Thoracic aorta (tissue), 2 donors: ENCODE results near the gene IL17RC. TPM values are rescaled to one million over a fixed set of nuclear protein-coding genes. Genes with fewer than 3 reads are reported as not detected.

Experiments
- ATAC-seq: fragments of 150-250 bp; one replicate; pipeline ENCODE4 v1.8.0; 2017; ENCODE audit warnings: low read depth; ENCODE audit not compliant: insufficient number of reproducible peaks, low FRiP score
- DNase-seq: peaks from one replicate; pipeline ENCODE4 v3.0.0-alpha.2; 2020; ENCODE audit warnings: low spot score
- H3K27ac ChIP-seq, 2 donors: fragments of 200-600 bp; sonication (generic); 1 replicate in 1 of 2; 2 replicates in 1 of 2; pipeline ENCODE4 v1.5.1; 2016; ENCODE audit warnings: mild to moderate bottlenecking in 2 of 2, moderate library complexity in 2 of 2
- H3K27me3 ChIP-seq: fragments of 200-600 bp; sonication (generic); replicated peaks from 2 replicates; pipeline ENCODE4 v1.6.0; 2016; ENCODE audit warnings: mild to moderate bottlenecking; ENCODE audit not compliant: insufficient read depth
- H3K36me3 ChIP-seq: fragments of 200-600 bp; sonication (generic); one replicate; pipeline ENCODE4 v1.5.1; 2016
- H3K4me1 ChIP-seq, 2 donors: fragments of 200-600 bp; sonication (generic); 1 replicate in 1 of 2; 2 replicates in 1 of 2; pipeline versions ENCODE4 v1.5.1 to v1.6.0; 2016; ENCODE audit warnings: low read depth in 2 of 2, mild to moderate bottlenecking in 1 of 2; ENCODE audit not compliant: control insufficient read depth in 1 of 2
- H3K4me3 ChIP-seq: fragments of 200-600 bp; sonication (generic); 2 replicates; pipeline ENCODE4 v1.5.1; 2016; ENCODE audit warnings: mild to moderate bottlenecking
- H3K9me3 ChIP-seq: fragments of 200-600 bp; sonication (generic); 2 replicates; pipeline ENCODE4 v1.5.1; 2016
- total RNA-seq, 2 donors: library from RNA; depleted of rRNA; stranded (reverse); fragments of >200 nt; gene quantifications; one replicate each; pipeline versions ENCODE4 v1.1.0 to v1.2.3, GENCODE V29; 2016
- TF ChIP-seq, protein P1 (sequence below): fragments of 200-600 bp; sonication (generic); IDR thresholded peaks from one replicate; pipeline ENCODE4 v1.5.1; 2019; ENCODE audit warnings: antibody characterized with exemption

Gene IL17RC
- total RNA-seq, 2 donors from 2014 or later: 52.2 to 59.4 TPM

DNA sequence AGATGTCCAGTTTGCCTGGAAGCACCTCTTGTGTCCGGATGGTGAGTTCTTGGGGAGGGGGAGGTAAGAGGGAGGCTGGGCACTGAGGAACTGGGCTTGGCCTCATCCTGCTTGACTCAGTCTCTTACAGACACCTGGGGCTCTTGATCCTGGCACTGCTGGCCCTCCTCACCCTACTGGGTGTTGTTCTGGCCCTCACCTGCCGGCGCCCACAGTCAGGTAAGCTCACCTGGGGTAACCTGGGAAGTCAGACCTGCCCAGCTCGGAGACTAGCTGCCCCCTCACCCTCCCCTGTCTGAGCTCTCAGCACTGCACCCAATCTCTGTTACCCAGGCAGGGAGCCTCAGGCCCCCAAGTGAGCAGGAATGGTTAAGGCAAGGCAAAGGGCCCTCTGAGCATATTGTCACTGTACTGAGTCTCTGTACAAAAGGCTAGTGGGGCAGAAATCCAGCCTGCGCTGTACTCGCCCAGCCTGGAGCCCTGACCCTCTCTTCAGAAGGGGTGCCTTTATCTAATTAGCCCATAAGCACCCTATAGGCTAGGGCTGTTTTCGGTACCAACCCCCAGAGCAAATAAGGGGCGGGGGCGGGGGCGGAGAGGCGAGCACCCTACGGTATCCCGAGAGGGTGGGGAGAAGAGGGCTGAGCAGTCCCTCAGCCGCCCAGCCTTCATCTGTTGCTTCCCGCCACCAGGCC, 2.2 kb upstream of the IL17RC start:
- H3K27me3 ChIP-seq: no peaks in the 10 kb centered on the region
- peak overlapping the region; percentile 91 to 95 for H3K27ac ChIP-seq
- no peaks in the 10 kb centered on the region for H3K9me3 ChIP-seq
- H3K36me3 ChIP-seq: no peaks in the 10 kb centered on the region
- peaks cover 29 to 38% of the 10 kb centered on the region in 2 donors for H3K4me1 ChIP-seq
- ATAC-seq: no peak
- H3K4me3 ChIP-seq: peak overlapping the region; percentile 89
- no peak for DNase-seq
- TF ChIP-seq, protein P1, sequence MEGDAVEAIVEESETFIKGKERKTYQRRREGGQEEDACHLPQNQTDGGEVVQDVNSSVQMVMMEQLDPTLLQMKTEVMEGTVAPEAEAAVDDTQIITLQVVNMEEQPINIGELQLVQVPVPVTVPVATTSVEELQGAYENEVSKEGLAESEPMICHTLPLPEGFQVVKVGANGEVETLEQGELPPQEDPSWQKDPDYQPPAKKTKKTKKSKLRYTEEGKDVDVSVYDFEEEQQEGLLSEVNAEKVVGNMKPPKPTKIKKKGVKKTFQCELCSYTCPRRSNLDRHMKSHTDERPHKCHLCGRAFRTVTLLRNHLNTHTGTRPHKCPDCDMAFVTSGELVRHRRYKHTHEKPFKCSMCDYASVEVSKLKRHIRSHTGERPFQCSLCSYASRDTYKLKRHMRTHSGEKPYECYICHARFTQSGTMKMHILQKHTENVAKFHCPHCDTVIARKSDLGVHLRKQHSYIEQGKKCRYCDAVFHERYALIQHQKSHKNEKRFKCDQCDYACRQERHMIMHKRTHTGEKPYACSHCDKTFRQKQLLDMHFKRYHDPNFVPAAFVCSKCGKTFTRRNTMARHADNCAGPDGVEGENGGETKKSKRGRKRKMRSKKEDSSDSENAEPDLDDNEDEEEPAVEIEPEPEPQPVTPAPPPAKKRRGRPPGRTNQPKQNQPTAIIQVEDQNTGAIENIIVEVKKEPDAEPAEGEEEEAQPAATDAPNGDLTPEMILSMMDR: no peak

DNA sequence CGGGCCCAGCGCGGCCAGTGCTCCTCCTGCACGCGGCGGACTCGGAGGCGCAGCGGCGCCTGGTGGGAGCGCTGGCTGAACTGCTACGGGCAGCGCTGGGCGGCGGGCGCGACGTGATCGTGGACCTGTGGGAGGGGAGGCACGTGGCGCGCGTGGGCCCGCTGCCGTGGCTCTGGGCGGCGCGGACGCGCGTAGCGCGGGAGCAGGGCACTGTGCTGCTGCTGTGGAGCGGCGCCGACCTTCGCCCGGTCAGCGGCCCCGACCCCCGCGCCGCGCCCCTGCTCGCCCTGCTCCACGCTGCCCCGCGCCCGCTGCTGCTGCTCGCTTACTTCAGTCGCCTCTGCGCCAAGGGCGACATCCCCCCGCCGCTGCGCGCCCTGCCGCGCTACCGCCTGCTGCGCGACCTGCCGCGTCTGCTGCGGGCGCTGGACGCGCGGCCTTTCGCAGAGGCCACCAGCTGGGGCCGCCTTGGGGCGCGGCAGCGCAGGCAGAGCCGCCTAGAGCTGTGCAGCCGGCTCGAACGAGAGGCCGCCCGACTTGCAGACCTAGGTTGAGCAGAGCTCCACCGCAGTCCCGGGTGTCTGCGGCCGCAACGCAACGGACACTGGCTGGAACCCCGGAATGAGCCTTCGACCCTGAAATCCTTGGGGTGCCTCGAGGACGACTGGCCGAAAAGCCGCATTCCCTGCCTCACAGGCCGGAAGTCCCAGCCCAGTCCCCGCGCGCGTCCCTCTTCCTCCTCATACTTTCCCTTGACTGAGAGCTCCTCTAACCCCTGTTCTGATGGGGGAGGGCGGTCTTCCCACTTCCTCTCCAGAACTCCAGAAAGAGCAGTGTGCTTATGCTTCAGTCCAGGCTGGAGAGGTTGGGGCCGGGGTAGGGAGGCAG, 1.4 kb upstream of the IL17RC start:
- H3K27me3 ChIP-seq: no peaks in the 10 kb centered on the region
- TF ChIP-seq, protein P1: peak; percentile 47
- H3K9me3 ChIP-seq: no peaks in the 10 kb centered on the region
- DNase-seq (no peak), ATAC-seq (peak; percentile 47)
- H3K4me3 ChIP-seq: peak overlapping the region; percentile 89
- H3K4me1 ChIP-seq: peaks cover 29 to 38% of the 10 kb centered on the region in 2 donors
- H3K36me3 ChIP-seq: no peaks in the 10 kb centered on the region
- peak overlapping the region; percentile 91 to 95 for H3K27ac ChIP-seq

DNA sequence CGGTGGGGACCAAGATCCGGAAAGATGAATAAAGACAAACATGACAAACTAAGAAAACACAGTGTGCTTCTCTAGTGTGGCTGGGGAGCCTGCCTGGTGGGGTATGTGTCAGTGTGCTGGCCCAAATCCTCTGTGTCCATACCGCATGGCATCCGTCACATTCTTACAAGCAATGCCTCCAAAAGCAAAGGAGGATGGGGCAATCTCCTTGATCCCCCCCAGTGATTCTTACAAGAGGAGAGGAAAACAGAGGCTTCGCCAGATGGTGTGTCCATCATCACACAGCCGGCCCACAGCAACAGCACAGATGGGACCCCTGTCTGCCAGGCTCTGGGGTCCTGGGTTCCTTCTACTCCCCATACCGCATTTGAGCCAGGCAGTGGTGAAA, 558 bp upstream of the IL17RC start:
- H3K9me3 ChIP-seq: no peaks in the 10 kb centered on the region
- TF ChIP-seq, protein P1: no peak
- H3K36me3 ChIP-seq: no peaks in the 10 kb centered on the region
- peak overlapping the region; percentile 91 to 95 for H3K27ac ChIP-seq
- DNase-seq: no peak
- H3K4me1 ChIP-seq: peaks cover 29 to 38% of the 10 kb centered on the region in 2 donors
- H3K4me3 ChIP-seq: peak overlapping the region; percentile 89
- H3K27me3 ChIP-seq: no peaks in the 10 kb centered on the region
- ATAC-seq: no peak

DNA sequence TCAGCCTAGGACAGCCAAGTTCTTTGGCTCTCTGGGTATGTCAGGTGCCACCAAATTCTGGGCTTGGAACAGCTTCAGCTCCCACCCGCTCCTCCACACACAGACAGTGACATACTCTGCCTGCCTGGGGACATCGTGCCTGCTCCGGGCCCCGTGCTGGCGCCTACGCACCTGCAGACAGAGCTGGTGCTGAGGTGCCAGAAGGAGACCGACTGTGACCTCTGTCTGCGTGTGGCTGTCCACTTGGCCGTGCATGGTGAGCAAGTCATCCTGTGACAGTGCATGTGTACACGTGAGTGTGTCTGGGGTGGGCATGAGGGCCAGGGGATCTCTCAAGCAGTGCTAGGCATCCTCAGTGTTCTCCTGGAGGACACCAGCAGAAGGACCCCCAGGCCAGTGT, 922 bp downstream of the IL17RC start:
- H3K9me3 ChIP-seq: no peaks in the 10 kb centered on the region
- peak overlapping the region; percentile 89 for H3K4me3 ChIP-seq
- H3K27me3 ChIP-seq: no peaks in the 10 kb centered on the region
- DNase-seq (no peak), ATAC-seq (no peak)
- H3K4me1 ChIP-seq: peaks cover 29 to 38% of the 10 kb centered on the region in 2 donors
- H3K36me3 ChIP-seq: no peaks in the 10 kb centered on the region
- H3K27ac ChIP-seq: peak overlapping the region; percentile 91 to 95
- TF ChIP-seq, protein P1: no peak
